Activated CD4-positive, alpha-beta T cell treated with anti-CD3 and anti-CD28 coated beads, Interleukin-10, Interleukin-2, amounts not matched to agents 100 ng/mL and 50 ng/mL, durations not matched to agents 16 hours and 8 hours (primary cell): Measurements from ENCODE around the gene DDTL.

Source experiments
- DNase-seq: peaks from one replicate; pipeline ENCODE4 v3.0.0-alpha.2; 2020

Gene DDTL

DNA sequence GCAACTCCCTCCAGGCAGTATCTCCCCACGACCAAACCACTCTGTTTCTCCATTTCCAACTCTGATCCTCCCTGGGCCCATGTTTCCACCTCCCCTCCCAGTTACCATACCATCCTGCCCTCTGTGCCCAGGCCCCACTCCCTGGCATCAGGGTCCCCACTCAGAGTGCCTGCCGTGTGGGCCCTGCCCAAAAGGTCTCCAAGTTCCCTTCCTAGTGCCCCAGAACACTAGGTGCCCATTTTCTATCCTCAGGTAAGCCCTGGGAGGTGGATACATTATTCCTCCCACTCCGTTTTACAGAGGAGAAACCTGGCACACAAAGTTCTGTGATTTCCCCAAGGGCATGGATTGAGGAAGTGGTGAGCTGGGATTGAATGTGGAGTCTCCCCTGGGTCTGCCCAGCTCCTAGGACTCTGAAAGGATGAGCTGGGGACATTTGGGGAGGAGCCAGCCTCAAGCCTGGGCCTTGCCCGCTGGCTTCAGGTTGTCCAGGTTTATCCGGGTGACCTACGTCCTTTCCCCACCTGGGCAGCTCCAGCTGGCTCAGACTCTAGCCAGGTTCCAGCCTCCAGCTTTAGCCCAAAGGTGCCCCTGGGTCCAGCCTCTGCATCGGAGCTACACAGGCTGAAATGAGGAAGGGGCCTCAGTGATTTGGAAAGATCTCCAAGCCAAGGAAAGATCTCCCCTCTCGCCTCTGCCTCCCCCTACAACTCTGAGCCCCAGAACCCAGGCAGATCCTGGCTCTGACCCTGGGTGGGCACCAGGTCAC lies 40.7 kb downstream of the DDTL start:
- no peak for DNase-seq

DNA sequence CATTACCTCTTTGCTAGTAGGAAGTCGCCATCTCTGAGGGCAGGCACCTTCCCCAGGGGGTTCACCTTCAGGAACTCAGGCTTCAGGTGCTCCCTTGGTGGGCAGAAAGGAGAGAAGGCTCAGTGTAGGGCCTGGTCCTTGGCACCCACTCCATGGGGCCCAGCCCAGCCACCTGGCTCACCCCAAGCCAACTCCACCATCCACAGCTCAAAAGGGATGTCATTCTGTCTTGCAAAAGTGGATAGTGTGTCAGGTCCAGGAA lies 41.3 kb downstream of the DDTL start:
- no peak for DNase-seq

- no peak for DNase-seq
These were observed 41.9 kb downstream of the DDTL start for GRCh38 chr22:24008381-24009226.

DNA sequence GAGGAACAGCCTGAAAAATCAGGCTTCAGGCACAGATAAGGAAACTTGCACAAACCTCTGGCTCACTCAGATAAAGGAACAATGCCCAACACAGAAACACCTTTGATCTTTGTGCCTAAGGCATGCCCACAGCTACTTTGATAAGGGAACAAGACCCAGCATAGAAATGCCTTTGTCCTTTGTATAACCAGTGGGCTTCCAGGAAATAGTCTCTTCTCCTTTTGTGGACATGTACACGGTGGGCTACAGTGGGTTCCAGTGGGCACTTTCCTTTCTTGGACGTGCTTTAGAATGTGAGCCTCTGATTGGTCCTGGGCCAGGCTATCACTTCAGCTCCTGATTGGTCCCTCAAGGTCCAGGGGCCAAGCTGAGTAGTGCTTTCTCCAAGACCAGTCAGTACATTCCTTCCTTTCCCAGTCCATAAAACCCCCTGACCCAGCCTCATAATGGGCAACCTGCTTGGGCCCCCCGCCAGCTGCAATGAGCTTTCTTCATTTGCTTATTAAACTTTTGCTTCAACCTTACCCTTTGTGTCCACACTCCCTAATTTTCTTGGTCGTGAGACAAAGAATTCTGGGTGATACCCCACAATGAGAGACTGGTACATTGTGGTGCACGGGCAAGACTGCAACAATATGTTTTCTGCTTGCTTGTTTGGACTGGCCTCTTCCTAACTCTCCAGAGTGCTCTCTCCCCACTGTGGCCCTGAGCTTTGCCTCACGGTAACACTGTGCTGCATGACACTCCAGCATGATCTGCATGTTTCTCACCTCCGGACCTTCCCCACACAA lies 42.7 kb downstream of the DDTL start:
- no peak for DNase-seq

DNA sequence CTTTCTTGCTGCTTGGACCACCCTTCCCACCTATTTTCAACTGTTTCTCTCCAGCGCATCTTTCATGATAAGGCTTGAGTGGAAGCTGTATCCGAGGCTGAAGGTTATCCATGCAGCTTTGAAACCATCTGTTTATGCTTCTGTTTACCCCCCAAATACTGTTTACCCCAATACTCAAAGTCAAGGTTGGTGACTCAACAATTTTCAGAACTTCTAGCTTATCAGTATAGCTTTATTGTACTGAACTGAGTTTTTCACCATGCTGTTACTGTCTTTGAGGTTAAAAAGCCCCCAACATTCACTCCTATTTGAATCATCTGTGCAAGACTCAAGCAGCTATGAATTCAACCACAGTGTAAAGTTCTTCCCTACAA lies 43.3 kb downstream of the DDTL start:
- DNase-seq = no peak

- DNase-seq = no peak
These were observed 45.0 kb downstream of the DDTL start for GRCh38 chr22:24011735-24012068.

GRCh38 chr22:24016156-24016555 lies 49.5 kb downstream of the DDTL start:
- DNase-seq = no peak

DNA sequence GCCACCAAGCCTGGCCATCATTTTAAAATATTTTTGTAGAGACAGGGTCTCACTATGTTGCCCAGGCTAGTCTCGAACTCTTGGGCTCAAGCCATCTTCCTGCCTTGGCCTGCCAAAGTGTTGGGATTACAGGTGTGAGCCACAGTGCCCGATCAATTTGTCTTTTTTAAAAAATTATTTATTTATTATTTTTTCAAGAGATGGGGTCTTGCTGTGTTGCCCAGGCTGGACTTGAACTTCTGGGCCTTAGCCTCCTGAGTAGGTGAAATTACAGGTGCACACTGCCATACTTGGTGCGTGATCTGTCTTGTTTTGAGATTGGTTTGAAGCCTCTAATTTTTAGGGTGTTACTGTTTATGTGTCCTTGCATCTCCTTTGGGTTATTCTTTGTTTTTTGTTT lies 54.6 kb downstream of the DDTL start:
- no peak for DNase-seq
